ENCODE results near the gene ANKS3.

DNA sequence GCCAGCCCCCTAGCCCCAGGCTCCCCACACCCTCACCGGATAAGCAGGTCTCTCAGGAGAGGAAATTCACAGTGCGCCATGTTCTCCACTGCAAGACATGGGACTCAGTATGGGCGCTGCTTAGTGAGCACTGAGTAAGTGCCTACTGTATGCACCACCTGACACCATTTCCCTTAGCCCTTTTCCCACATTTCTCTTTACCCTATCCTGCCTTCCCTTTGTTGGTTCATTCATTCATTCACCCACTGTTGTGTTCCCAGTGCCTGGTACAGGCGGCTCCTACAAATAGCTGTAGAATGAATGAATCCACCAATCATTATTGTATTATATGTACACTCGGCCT, 44.0 kb upstream of the ANKS3 start:
- no peak for TF ChIP-seq CTCF (IDR thresholded peaks at IDR 0.05)
- no peak for TF ChIP-seq POLR2A (IDR thresholded peaks at IDR 0.05)
